Endothelial cell of umbilical vein (primary cell): Measurements from ENCODE around the gene KDM4C. TPM values are rescaled to one million over a fixed set of nuclear protein-coding genes. Genes with fewer than 3 reads are reported as not detected.

Experiments used
- BruUV-seq: library from RNA; stranded (reverse); fragments of 400-500 nt; replicated peaks from 2 replicates; lab custom pipeline; 2021; lab: Mats Ljungman, UMichigan
- CTCF ChIA-PET: fragments of 300-600, 350-600 bp; sonication (Branson Sonifier 250); formaldehyde crosslinking; loops from one replicate; lab custom pipeline; 2021; ENCODE audit warnings: antibody characterized with exemption, inconsistent platforms; lab: Charles Lee
- POLR2A ChIA-PET: fragments of 300-600, 350-600 bp; sonication (Branson Sonifier 250); formaldehyde crosslinking; loops from one replicate; lab custom pipeline; 2021; ENCODE audit warnings: antibody characterized with exemption, inconsistent platforms; lab: Charles Lee
- DNase-seq: peaks from one replicate; pipeline ENCODE4 v3.0.0-alpha.2; 2011; ENCODE audit warnings: low read depth, low spot score
- FAIRE-seq: peaks from 2 replicates; lab custom pipeline; 2011; peaks lifted over from hg19 to GRCh38; lab: Jason Lieb, UNC
- H2AFZ ChIP-seq: 2 replicates; pipeline ENCODE4 v1.6.0; 2012; ENCODE audit warnings: low read depth, low read length, control low read depth, inconsistent platforms
- H3K27ac ChIP-seq: 2 replicates; pipeline ENCODE4 v1.5.1; 2011; ENCODE audit warnings: low read depth, mild to moderate bottlenecking, control low read depth, low read length, moderate library complexity; ENCODE audit not compliant: insufficient read depth
- H3K27me3 ChIP-seq, 2 experiments: 2 replicates each; pipeline versions ENCODE4 v1.6.0 to v1.6.1; 2011; ENCODE audit warnings: low read length in 2 of 2, mixed read lengths in 1 of 2; ENCODE audit not compliant: control insufficient read depth in 2 of 2, insufficient read depth in 2 of 2
- H3K36me3 ChIP-seq, 2 experiments: 2 replicates in 1 of 2; 3 replicates in 1 of 2; pipeline ENCODE4 v1.5.1; 2011; ENCODE audit warnings: low read length in 2 of 2, mild to moderate bottlenecking in 1 of 2, moderate library complexity in 1 of 2; ENCODE audit not compliant: control insufficient read depth in 2 of 2, insufficient read depth in 2 of 2; ENCODE audit errors: extremely low read depth in 1 of 2
- H3K4me1 ChIP-seq: 3 replicates; pipeline ENCODE4 v1.5.1; 2011; ENCODE audit warnings: mild to moderate bottlenecking, low read length; ENCODE audit not compliant: control insufficient read depth, insufficient read depth; ENCODE audit errors: extremely low read depth
- H3K4me2 ChIP-seq: 2 replicates; pipeline ENCODE4 v1.6.1; 2011; ENCODE audit warnings: low read length, control low read depth, mixed read lengths; ENCODE audit not compliant: insufficient read depth
- H3K4me3 ChIP-seq, 3 experiments: fragments of 200-600 bp in 1 of 3; sonication (generic), shearing (Covaris generic) in 1 of 3; replicated peaks in 1 of 3; 2 replicates each; pipeline ENCODE4 v1.5.1; 2011 to 2016; ENCODE audit warnings: control low read depth in 3 of 3, low read length in 3 of 3, mild to moderate bottlenecking in 2 of 3, inconsistent platforms in 1 of 3, low read depth in 1 of 3, moderate library complexity in 1 of 3; ENCODE audit not compliant: insufficient read depth in 1 of 3
- H3K79me2 ChIP-seq: 2 replicates; pipeline ENCODE4 v1.6.0; 2012; ENCODE audit warnings: low read length, inconsistent platforms; ENCODE audit not compliant: control insufficient read depth, insufficient read depth
- H3K9ac ChIP-seq: replicated peaks from 2 replicates; pipeline ENCODE3; 2011; ENCODE audit warnings: low read length, control low read depth; ENCODE audit not compliant: insufficient read depth; ENCODE audit errors: extremely low read depth
- H3K9me1 ChIP-seq: replicated peaks from 3 replicates; pipeline ENCODE4 v1.6.0; 2011; ENCODE audit warnings: mild to moderate bottlenecking, low read length; ENCODE audit not compliant: control insufficient read depth, insufficient read depth; ENCODE audit errors: extremely low read depth
- H3K9me3 ChIP-seq: replicated peaks from 2 replicates; pipeline ENCODE4 v1.5.1; 2012; ENCODE audit warnings: low read length, inconsistent platforms; ENCODE audit not compliant: control insufficient read depth, insufficient read depth
- H4K20me1 ChIP-seq: replicated peaks from 2 replicates; pipeline ENCODE3; 2011; ENCODE audit warnings: mild to moderate bottlenecking, low read length; ENCODE audit not compliant: control insufficient read depth, insufficient read depth; ENCODE audit errors: extremely low read depth
- EZH2 ChIP-seq: IDR thresholded peaks from 2 replicates; pipeline ENCODE4 v1.6.1; 2012; ENCODE audit warnings: borderline replicate concordance, low read depth, mild to moderate bottlenecking, moderate library complexity, low read length, inconsistent platforms; ENCODE audit not compliant: severe bottlenecking
- FOS ChIP-seq: IDR thresholded peaks from 2 replicates; pipeline ENCODE4 v1.6.1; 2011; ENCODE audit warnings: mild to moderate bottlenecking, low read length, moderate library complexity, borderline replicate concordance; ENCODE audit not compliant: insufficient read depth
- GATA2 ChIP-seq: IDR thresholded peaks from 2 replicates; pipeline ENCODE4 v1.7.0; 2011; ENCODE audit warnings: low read depth, mild to moderate bottlenecking, moderate library complexity, mixed read lengths, low read length; ENCODE audit not compliant: insufficient read length, insufficient read depth
- JUN ChIP-seq: IDR thresholded peaks from 2 replicates; pipeline ENCODE4 v1.6.1; 2011; ENCODE audit warnings: borderline replicate concordance, low read depth; ENCODE audit not compliant: insufficient read length, insufficient read depth
- MYC ChIP-seq: IDR thresholded peaks from one replicate; pipeline ENCODE4 v1.6.1; 2011; ENCODE audit warnings: mild to moderate bottlenecking, low read depth, low read length
- POLR2A ChIP-seq: IDR thresholded peaks from 2 replicates; pipeline ENCODE4 v1.6.1; 2012; ENCODE audit warnings: low read depth, mild to moderate bottlenecking, control low read depth, low read length
- POLR2AphosphoS5 ChIP-seq: IDR thresholded peaks from 2 replicates; pipeline ENCODE4 v1.6.1; 2012; ENCODE audit warnings: low read depth, mild to moderate bottlenecking, control low read depth, low read length, moderate library complexity; ENCODE audit not compliant: insufficient read depth
- dilution Hi-C: fragments of 300-500 bp; cut with MboI; formaldehyde crosslinking; loops from one replicate; pipeline ENCODE4 v1.15.0; 2019; ENCODE audit warnings: low sequenced_read_pairs; ENCODE audit not compliant: extremely low pct_ligation_motif_present
- intact Hi-C: fragments of 100-400 bp; cut with micrococcal nuclease; formaldehyde crosslinking; loops from one replicate; pipeline ENCODE4 v1.10.0; 2022
- polyA plus RNA-seq, 4 experiments: library from polyadenylated mRNA; depleted of rRNA in 3 of 4; stranded (reverse) in 3 of 4; unstranded in 1 of 4; fragments of >200 nt; gene quantifications; 2 replicates each; pipeline versions ENCODE4 v1.2.1 to v1.2.3, GENCODE V29; 2011 to 2012; ENCODE audit warnings: missing spikeins in 1 of 4
- total RNA-seq: library from RNA; stranded (reverse); gene quantifications from 2 replicates; pipeline ENCODE4 v1.2.3, GENCODE V29; 2021
- TF ChIP-seq, protein P1 (sequence below): IDR thresholded peaks from 2 replicates; pipeline ENCODE4 v1.6.1; 2011; ENCODE audit not compliant: insufficient read depth, insufficient read length
- TF ChIP-seq, protein P2 (sequence below), 2 donors: IDR thresholded peaks; 1 replicate in 1 of 2; 2 replicates in 1 of 2; pipeline ENCODE4 v1.5.1; 2011; ENCODE audit warnings: low read length in 2 of 2, mild to moderate bottlenecking in 2 of 2, moderate library complexity in 2 of 2, control low read depth in 1 of 2, inconsistent platforms in 1 of 2, low read depth in 1 of 2; ENCODE audit not compliant: insufficient read depth in 1 of 2; ENCODE audit errors: extremely low read depth in 1 of 2

The KDM4C gene
- total and polyA plus RNA-seq, 2 donors (not counting 3 experiments of a cell fraction or from before 2014, with no cell fraction given), result 5.4 to 15.0 TPM

DNA sequence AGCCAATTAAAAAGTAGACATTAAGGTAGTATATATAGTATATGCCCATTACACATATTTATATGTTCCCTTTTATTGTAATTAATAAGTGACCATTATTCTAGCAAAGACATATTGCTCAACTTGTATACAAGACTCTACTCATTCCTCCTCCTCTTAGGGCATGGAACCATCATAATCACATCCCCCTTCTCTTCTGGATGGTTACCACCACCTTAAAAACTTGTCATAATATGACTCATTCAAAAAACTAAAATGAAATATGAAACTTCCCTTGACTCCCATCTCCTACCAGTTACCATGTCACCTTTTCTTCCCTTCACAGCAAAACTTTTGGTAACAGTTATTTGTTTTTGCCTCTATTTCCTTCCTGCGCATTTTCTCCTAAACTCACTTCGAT, 438.7 kb downstream of the KDM4C start:
- Histone ChIP-seq H3K9me1 (no peaks in the 10 kb centered on the region), H3K9ac (no peak overlapping the region), H3K79me2 (no peaks in the 10 kb centered on the region), H3K9me3 (no peaks in the 10 kb centered on the region), H3K4me1 (no peaks in the 10 kb centered on the region), H4K20me1 (no peaks in the 10 kb centered on the region), H3K4me3 (no peak overlapping the region), H2AFZ (no peak overlapping the region), H3K27me3 (peaks cover 0 to 1% of the 10 kb centered on the region in 2 experiments), H3K27ac (no peak overlapping the region), H3K36me3 (no peaks in the 10 kb centered on the region), H3K4me2 (no peak overlapping the region)
- ChIA-PET POLR2A (no interaction called here), CTCF (no interaction called here)
- FAIRE-seq (no peak), DNase-seq (no peak)
- intact Hi-C loops (no loop called here), dilution Hi-C loops (no loop called here)
- TF ChIP-seq POLR2A, result no peak
- no peak for TF ChIP-seq GATA2
- TF ChIP-seq, protein P1, sequence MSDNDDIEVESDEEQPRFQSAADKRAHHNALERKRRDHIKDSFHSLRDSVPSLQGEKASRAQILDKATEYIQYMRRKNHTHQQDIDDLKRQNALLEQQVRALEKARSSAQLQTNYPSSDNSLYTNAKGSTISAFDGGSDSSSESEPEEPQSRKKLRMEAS, result no peak
- no peak for TF ChIP-seq POLR2AphosphoS5
- no peak for TF ChIP-seq EZH2
- TF ChIP-seq MYC, result no peak
- no peak for TF ChIP-seq FOS
- TF ChIP-seq JUN, result no peak
- TF ChIP-seq, protein P2, sequence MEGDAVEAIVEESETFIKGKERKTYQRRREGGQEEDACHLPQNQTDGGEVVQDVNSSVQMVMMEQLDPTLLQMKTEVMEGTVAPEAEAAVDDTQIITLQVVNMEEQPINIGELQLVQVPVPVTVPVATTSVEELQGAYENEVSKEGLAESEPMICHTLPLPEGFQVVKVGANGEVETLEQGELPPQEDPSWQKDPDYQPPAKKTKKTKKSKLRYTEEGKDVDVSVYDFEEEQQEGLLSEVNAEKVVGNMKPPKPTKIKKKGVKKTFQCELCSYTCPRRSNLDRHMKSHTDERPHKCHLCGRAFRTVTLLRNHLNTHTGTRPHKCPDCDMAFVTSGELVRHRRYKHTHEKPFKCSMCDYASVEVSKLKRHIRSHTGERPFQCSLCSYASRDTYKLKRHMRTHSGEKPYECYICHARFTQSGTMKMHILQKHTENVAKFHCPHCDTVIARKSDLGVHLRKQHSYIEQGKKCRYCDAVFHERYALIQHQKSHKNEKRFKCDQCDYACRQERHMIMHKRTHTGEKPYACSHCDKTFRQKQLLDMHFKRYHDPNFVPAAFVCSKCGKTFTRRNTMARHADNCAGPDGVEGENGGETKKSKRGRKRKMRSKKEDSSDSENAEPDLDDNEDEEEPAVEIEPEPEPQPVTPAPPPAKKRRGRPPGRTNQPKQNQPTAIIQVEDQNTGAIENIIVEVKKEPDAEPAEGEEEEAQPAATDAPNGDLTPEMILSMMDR (IDR thresholded peaks at IDR 0.05; ENCODE audit: extremely low read depth in 1 of 2, insufficient read depth in 1 of 2, low read depth in 1 of 2, low read length in 2 of 2), result no peak
- BruUV-seq, result no TSS peak
